Endometrial microvascular endothelial cells (primary cell): ENCODE measurements around the gene ATP11B. TPM values are rescaled to one million over a fixed set of nuclear protein-coding genes. Genes with fewer than 3 reads are reported as not detected.

Experiments used
- in situ Hi-C: cut with HindIII; loops from 2 replicates; pipeline ENCODE4 v1.10.0; 2017; ENCODE audit warnings: low sequenced_read_pairs, low pct_unique_long_range_greater_than_20kb; ENCODE audit errors: inconsistent ontology term
- total RNA-seq: library from RNA; depleted of rRNA; stranded (reverse); fragments of >200 nt; gene quantifications from one replicate; pipeline ENCODE4 v1.2.3, GENCODE V29; 2015; ENCODE audit errors: inconsistent ontology term

ATP11B gene
- total RNA-seq, 1 donor from 2014 or later = 48.3 TPM

- in situ Hi-C loops = no loop called here
These were observed 174.2 kb downstream of the ATP11B start for GRCh38 chr3:182967218-182968204.

DNA sequence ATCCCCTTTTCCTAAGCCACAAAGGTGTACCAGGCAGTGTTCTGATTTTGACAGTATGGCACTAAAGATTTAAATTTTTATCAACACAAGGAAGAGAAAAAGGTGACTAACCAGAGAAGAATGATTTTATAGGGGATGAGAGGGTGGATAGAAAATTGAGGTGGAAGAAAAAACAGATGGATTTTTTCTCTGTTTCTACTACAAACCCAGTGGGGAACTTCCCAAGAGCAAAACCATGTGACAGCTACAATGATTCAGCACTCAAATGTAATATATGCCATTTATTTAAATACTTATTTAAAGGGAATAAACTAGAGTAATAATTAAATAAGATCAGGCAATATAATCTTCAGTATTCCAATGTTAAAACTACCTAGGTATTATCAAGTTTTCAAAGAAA is 176.0 kb downstream of the ATP11B start:
- in situ Hi-C loops = no loop called here

GRCh38 chr3:182969853-182970252 is 176.5 kb downstream of the ATP11B start:
- in situ Hi-C loops = no loop called here

DNA sequence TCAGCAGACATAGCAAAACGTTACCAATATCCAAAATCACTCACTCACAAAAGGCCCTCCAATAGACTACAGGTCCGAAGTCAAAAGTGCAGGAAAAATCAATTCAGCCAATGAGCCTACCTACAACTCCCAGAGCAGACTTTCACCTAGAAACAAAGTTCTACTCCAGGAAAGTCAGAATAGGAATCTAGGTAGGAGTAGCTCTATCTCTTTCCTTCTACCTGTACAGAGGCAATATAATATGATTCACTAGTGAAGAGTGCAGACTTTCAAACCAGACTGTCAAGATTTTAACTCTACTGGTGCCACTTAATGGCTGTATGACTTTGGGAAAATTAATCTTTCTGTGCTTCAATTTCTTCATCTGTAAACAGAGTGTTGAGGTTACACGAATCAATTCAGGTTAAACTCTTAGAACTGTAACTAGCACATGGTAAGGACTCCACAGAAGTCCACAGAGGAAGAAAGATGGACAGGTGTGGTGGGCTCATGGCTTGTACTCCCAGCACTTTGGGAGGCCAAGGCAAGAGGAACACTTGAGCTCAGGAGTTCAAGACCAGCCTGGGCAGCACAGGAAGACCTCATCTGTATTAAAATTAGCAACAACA is 177.6 kb downstream of the ATP11B start:
- in situ Hi-C loops = no loop called here

Other genes starting within 250 kb of the ATP11B start
- 18.6 TPM for gene DCUN1D1, start 187.0 kb downstream of the ATP11B start, total RNA-seq